Activated CD4-positive, alpha-beta memory T cell treated with anti-CD3 and anti-CD28 coated beads for 36 hours (primary cell): ENCODE measurements around the gene ATP8A2. TPM values are rescaled to one million over a fixed set of nuclear protein-coding genes. Genes with fewer than 3 reads are reported as not detected.

ENCODE experiments used
- CTCF ChIA-PET: fragments of 350-600 bp; sonication (Branson Sonifier 250); formaldehyde crosslinking; loops from one replicate; lab custom pipeline; 2021; ENCODE audit warnings: antibody characterized with exemption, inconsistent platforms; lab: Charles Lee
- POLR2A ChIA-PET: fragments of 350-600 bp; sonication (Branson Sonifier 250); formaldehyde crosslinking; loops from one replicate; lab custom pipeline; 2021; ENCODE audit warnings: antibody characterized with exemption; lab: Charles Lee
- DNase-seq: peaks from one replicate; pipeline ENCODE4 v3.0.0-alpha.2; 2020
- H3K27ac Mint-ChIP-seq: one replicate; pipeline ENCODE4 v1.8.0; 2021; ENCODE audit warnings: mixed read lengths
- H3K27me3 Mint-ChIP-seq: one replicate; pipeline ENCODE4 v1.8.0; 2021; ENCODE audit warnings: mixed read lengths
- H3K36me3 Mint-ChIP-seq: one replicate; pipeline ENCODE4 v1.8.0; 2021; ENCODE audit warnings: mixed read lengths
- H3K4me1 Mint-ChIP-seq: one replicate; pipeline ENCODE4 v1.8.0; 2021; ENCODE audit warnings: low read depth, mixed read lengths
- H3K4me3 Mint-ChIP-seq: one replicate; pipeline ENCODE4 v1.8.0; 2021; ENCODE audit warnings: mild to moderate bottlenecking, mixed read lengths
- H3K9me3 Mint-ChIP-seq: one replicate; pipeline ENCODE4 v1.8.0; 2021; ENCODE audit warnings: mixed read lengths
- intact Hi-C: fragments of 100-400 bp; cut with micrococcal nuclease; formaldehyde crosslinking; loops from one replicate; pipeline ENCODE4 v1.15.1; 2023
- total RNA-seq, 2 experiments: library from RNA; stranded (reverse); gene quantifications; one replicate each; pipeline ENCODE4 v1.2.3, GENCODE V29; 2021

Gene ATP8A2
- total RNA-seq, 2 experiments from 2014 or later = 0.22 to 0.29 TPM

GRCh38 chr13:25578526-25578925 is 206.8 kb downstream of the ATP8A2 start:
- CTCF ChIA-PET = no interaction called here
- DNase-seq = no peak
- Mint-ChIP-seq H3K36me3 (no peaks in the 10 kb centered on the region), H3K9me3 (no peaks in the 10 kb centered on the region), H3K27me3 (peaks cover 32% of the 10 kb centered on the region), H3K27ac (no peak overlapping the region), H3K4me1 (peaks cover 2% of the 10 kb centered on the region), H3K4me3 (no peak overlapping the region)
- intact Hi-C loops = no loop called here
- POLR2A ChIA-PET = no interaction called here

- CTCF ChIA-PET = no interaction called here
- Mint-ChIP-seq H3K27ac (no peak overlapping the region), H3K27me3 (peaks cover 31% of the 10 kb centered on the region), H3K9me3 (no peaks in the 10 kb centered on the region), H3K36me3 (no peaks in the 10 kb centered on the region), H3K4me1 (peaks cover 2% of the 10 kb centered on the region), H3K4me3 (no peak overlapping the region)
- DNase-seq = no peak
- intact Hi-C loops = no loop called here
- POLR2A ChIA-PET = no interaction called here
Measured at GRCh38 chr13:25579221-25579620, 207.4 kb downstream of the ATP8A2 start.

DNA sequence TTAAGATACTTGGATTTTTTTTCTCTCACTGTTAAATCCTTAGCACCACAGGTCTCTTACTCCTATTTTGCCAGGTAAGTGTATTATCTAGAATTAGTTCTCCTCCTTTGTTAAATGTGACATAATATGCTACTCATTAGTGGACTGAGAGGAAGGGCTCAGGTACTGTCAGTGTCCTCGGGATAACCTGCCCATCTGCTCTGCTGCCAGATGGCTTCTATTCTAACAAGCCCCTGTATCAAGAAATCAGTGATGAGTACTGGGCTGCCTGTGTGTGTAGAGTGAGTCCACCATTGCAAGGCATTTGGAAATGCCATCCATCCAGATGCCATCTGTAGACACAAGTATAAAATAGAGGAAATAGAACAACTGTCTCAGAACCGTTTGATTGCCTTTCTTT is 209.6 kb downstream of the ATP8A2 start:
- POLR2A ChIA-PET = no interaction called here

DNA sequence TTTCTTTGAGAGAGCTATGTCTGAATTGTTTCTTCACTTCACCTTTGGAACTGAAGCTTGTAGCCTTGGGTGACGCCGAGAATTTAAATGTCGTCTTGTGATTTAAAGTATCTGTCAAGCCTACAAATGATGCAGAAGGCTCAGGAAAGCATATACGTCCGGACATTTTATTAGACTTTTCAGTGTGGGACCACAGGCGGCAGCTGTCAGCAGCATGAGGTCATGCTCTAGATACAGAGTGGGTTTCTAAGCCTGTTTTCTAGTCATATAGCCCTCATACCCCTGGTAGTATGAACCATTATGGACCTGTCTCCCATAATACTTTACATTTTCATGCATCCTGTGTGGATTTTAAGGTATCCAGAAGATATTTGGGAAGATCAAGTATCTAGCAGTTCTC is 212.3 kb downstream of the ATP8A2 start:
- no peaks in the 10 kb centered on the region for H3K9me3 Mint-ChIP-seq
- H3K36me3 Mint-ChIP-seq = no peaks in the 10 kb centered on the region
- no peak overlapping the region for H3K4me3 Mint-ChIP-seq
- no peaks in the 10 kb centered on the region for H3K4me1 Mint-ChIP-seq
- intact Hi-C loops = loop anchor here (10.0 kb wide), 1 partner anchor 231 kb away; no protein-coding TSS in a partner anchor
- no peak overlapping the region for H3K27ac Mint-ChIP-seq
- CTCF ChIA-PET = interaction anchor here (1.2 kb wide), 1 partner anchor 9 kb away, joined by 4 read pairs; no protein-coding TSS in a partner anchor
- H3K27me3 Mint-ChIP-seq = peaks cover 25% of the 10 kb centered on the region
- no peak for DNase-seq
- POLR2A ChIA-PET = no interaction called here

More for the DNA sequence above, 209.6 kb downstream of the ATP8A2 start:
- no peak overlapping the region for H3K4me3 Mint-ChIP-seq
- no peaks in the 10 kb centered on the region for H3K4me1 Mint-ChIP-seq
- H3K36me3 Mint-ChIP-seq = no peaks in the 10 kb centered on the region
- no peaks in the 10 kb centered on the region for H3K9me3 Mint-ChIP-seq
- intact Hi-C loops = loop anchor here (10.0 kb wide), 1 partner anchor 233 kb away; no protein-coding TSS in a partner anchor
- CTCF ChIA-PET = no interaction called here
- no peak for DNase-seq
- H3K27ac Mint-ChIP-seq = no peak overlapping the region
- H3K27me3 Mint-ChIP-seq = peaks cover 27% of the 10 kb centered on the region

DNA sequence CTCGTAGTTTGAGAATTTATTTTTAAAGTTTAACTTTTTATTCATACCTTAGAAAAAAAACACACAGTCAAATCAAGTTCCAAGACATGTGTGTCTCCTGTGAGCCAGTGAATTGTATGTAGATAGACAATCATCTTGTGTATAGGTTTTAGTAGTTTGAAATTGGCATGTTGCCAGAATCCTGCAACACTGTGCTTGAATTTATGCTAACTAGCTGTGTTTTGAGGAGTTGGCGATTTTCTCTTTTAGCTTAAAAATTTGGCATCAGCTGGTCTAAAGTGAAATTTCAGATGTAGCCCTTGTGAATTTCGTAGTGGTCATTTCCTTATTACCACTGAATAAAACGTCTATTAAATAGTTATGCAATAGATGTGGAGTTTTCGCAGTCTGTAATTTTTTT is 213.2 kb downstream of the ATP8A2 start:
- Mint-ChIP-seq H3K36me3 (no peaks in the 10 kb centered on the region), H3K4me1 (no peaks in the 10 kb centered on the region), H3K4me3 (no peak overlapping the region), H3K9me3 (no peaks in the 10 kb centered on the region), H3K27ac (no peak overlapping the region), H3K27me3 (peaks cover 21% of the 10 kb centered on the region)
- no peak for DNase-seq
- CTCF ChIA-PET = interaction anchor here (1.0 kb wide), 1 partner anchor 11 kb away, joined by 4 read pairs; no protein-coding TSS in a partner anchor
- intact Hi-C loops = loop anchor here (10.0 kb wide), 1 partner anchor 230 kb away; no protein-coding TSS in a partner anchor
- POLR2A ChIA-PET = no interaction called here

DNA sequence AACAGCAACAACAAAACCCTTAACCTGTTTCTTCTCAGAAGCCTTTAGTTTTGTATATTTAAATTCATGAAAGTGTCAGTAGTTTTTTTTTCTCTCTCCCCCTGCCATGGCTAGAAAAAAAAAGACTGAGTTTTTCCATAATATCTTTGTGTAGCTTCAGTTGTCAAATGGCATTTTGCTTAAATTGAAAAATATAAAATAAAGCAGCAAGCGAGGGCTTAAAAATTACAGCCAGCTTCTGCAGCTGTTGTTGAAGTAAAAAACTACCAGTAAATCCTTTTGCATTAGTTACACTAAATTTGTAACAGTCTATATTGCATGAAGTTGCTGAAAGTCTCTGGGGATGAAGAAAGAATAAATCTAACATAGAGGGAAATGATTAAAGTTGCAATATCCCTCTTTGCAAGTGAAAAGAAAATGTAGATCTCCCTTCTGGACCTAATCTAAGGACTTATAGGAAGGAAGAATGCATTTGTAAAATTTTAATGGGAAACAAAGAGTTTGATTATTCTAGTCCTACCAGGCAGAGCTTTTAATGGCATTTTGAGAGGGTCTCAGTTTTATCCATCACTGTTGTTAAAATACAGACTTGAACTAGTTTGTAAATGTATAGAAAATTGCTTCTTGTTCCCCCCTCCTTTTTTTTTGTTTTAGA is 215.7 kb downstream of the ATP8A2 start:
- DNase-seq = no peak
- intact Hi-C loops = loop anchor here (10.0 kb wide), 1 partner anchor 227 kb away; no protein-coding TSS in a partner anchor
- ChIA-PET POLR2A (no interaction called here), CTCF (interaction anchor here (1.5 kb wide), 1 partner anchor 13 kb away, joined by 3 read pairs; no protein-coding TSS in a partner anchor)
- Mint-ChIP-seq H3K27ac (no peak overlapping the region), H3K36me3 (no peaks in the 10 kb centered on the region), H3K27me3 (peaks cover 21% of the 10 kb centered on the region), H3K9me3 (no peaks in the 10 kb centered on the region), H3K4me3 (no peak overlapping the region), H3K4me1 (no peaks in the 10 kb centered on the region)

DNA sequence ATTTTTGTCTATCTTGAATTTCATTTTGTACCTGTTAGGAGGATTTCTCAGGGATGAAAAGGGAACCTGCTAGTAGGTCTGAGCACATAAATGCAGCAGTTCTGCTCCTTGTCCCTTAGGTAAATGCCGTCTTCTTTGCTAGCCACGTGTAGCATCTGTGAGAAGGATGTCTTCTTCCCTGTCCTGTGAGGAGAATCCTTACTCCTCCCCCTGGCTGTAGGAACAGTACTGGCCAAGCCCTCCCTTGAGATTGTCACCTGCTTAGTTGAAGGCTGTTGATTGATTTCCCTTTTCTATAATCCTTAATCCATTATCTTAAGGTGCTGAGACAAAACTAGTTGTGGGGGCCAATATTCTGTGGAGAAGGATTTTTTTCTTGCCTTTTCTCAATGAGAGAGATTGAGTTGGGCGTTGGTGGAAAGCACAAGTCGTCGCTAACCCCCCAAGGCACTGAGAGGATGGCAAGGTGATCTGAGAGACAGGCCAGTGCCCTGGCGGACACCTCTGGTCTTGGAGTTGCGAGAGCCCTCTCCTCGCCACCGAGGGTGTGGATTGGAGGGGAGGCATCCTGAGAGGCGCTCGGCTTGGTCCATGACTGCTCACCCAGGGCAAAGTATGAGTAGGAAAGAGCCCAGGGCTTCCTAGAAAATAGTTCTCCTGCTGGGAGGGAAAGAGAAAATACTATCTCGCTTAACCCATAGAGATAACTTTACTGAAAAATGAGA is 216.7 kb downstream of the ATP8A2 start:
- no peak for DNase-seq
- no peaks in the 10 kb centered on the region for H3K36me3 Mint-ChIP-seq
- ChIA-PET POLR2A (no interaction called here), CTCF (no interaction called here)
- peaks cover 24% of the 10 kb centered on the region for H3K27me3 Mint-ChIP-seq
- H3K27ac Mint-ChIP-seq = no peak overlapping the region
- H3K9me3 Mint-ChIP-seq = no peaks in the 10 kb centered on the region
- H3K4me3 Mint-ChIP-seq = no peak overlapping the region
- intact Hi-C loops = loop anchor here (10.0 kb wide), 1 partner anchor 226 kb away; no protein-coding TSS in a partner anchor
- no peaks in the 10 kb centered on the region for H3K4me1 Mint-ChIP-seq

DNA sequence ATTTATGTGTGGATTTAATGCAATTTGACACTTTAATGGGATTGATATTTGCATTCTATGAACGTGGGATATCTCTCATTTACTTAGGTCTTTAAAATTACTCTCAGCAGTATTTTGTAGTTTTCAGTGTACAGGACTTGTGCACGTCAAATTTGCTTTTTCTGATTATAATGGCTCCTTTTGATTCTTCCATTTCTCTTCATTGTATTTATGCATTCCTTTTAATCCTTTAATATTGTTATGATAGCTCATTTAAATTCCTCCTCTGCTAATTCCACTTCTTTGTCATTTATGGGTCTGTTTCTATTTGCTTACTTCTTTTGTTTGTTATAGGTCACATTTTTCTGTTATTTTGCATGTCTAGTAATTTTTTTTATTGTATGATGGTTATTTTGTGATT is 226.6 kb downstream of the ATP8A2 start:
- no peaks in the 10 kb centered on the region for H3K9me3 Mint-ChIP-seq
- DNase-seq = no peak
- ChIA-PET CTCF (no interaction called here), POLR2A (no interaction called here)
- no peak overlapping the region for H3K4me3 Mint-ChIP-seq
- H3K27ac Mint-ChIP-seq = no peak overlapping the region
- no peaks in the 10 kb centered on the region for H3K4me1 Mint-ChIP-seq
- intact Hi-C loops = no loop called here
- H3K36me3 Mint-ChIP-seq = no peaks in the 10 kb centered on the region
- peaks cover 29% of the 10 kb centered on the region for H3K27me3 Mint-ChIP-seq

DNA sequence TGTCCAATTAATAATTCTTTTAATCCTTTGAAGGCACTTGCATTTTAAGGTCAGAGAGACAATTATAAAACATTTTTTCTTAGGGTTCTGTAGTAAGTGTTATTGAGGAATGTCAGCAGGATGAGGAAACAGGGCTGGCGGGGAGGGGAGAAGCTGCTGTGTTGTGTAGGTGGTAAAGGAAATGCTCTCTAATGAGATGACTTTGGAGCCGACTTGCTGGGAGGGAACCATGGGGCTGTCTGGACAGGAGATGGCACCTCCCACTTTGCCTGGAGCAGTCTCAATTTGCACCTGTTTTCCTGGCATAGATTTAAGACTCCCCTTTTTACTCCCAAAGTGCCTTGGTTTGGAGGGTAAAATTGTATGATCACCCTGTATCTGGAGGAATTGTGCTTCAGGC is 230.4 kb downstream of the ATP8A2 start:
- intact Hi-C loops = no loop called here
- Mint-ChIP-seq H3K4me3 (no peak overlapping the region), H3K4me1 (no peaks in the 10 kb centered on the region), H3K27me3 (peaks cover 26% of the 10 kb centered on the region), H3K9me3 (no peaks in the 10 kb centered on the region), H3K36me3 (no peaks in the 10 kb centered on the region), H3K27ac (no peak overlapping the region)
- POLR2A ChIA-PET = no interaction called here
- CTCF ChIA-PET = no interaction called here
- no peak for DNase-seq

DNA sequence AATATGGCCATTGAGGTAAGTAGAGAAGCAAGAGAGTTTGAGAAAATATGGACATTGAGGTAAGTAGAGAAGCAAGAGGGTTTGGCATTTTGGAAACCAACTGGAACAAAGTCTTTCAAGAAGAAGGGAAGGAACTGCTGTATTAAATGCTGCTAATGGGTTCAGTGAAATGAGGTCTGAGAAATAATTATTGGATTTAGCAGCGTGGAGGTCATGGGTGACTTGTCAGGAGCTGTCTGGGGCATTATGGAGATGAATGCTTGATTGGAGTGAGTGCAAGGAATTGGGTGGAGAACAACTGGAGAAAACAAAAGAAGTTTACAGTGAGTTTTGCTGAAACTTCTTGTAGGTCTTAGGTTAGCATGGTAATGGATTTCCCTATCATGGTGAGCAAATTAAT is 232.3 kb downstream of the ATP8A2 start:
- Mint-ChIP-seq H3K9me3 (no peaks in the 10 kb centered on the region), H3K27me3 (peaks cover 20% of the 10 kb centered on the region), H3K27ac (no peak overlapping the region), H3K36me3 (no peaks in the 10 kb centered on the region), H3K4me1 (no peaks in the 10 kb centered on the region), H3K4me3 (no peak overlapping the region)
- CTCF ChIA-PET = no interaction called here
- DNase-seq = no peak
- POLR2A ChIA-PET = no interaction called here
- intact Hi-C loops = no loop called here

DNA sequence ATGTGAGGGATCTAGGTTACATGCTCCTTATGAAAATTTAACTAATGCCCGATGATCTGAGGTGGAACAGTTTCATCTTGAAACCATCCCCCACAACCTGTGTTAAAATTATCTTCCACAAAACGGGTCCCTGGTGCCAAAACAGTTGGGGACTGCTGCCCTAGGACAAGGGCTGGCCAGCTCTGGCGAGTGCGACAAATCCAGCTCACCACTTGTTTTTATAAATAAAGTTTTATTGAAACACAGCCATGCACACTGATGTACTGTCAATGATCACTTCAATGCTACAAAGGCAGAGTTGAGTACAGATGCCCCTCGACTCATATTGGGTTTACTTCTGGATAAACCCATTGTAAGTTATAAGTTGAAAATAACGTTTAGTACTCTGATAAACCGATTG is 235.3 kb downstream of the ATP8A2 start:
- H3K27me3 Mint-ChIP-seq = peaks cover 16% of the 10 kb centered on the region
- H3K4me3 Mint-ChIP-seq = no peak overlapping the region
- H3K4me1 Mint-ChIP-seq = no peaks in the 10 kb centered on the region
- CTCF ChIA-PET = no interaction called here
- H3K36me3 Mint-ChIP-seq = no peaks in the 10 kb centered on the region
- POLR2A ChIA-PET = no interaction called here
- peaks cover 12% of the 10 kb centered on the region for H3K9me3 Mint-ChIP-seq
- H3K27ac Mint-ChIP-seq = no peak overlapping the region
- intact Hi-C loops = no loop called here
- no peak for DNase-seq

DNA sequence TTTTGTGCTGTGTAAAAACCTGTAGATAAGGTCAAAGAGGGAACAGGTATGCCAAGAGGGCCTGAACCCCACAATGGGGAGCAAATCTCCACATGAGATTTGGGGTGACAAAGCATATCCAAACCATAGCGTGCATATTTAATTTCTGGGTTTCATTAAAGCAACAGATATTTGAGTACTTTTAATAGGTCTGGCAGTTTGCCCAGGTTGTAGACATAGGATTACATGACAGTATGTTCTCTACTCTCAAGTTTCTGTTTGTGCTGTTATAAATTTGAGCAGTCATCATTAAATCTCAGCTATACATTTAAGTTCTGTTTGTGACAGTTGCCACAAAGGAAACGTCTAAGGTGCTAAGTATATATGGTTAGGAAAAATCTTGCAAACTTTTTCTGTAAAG is 236.4 kb downstream of the ATP8A2 start:
- DNase-seq = no peak
- Mint-ChIP-seq H3K4me3 (no peak overlapping the region), H3K36me3 (no peaks in the 10 kb centered on the region), H3K27me3 (peaks cover 12% of the 10 kb centered on the region), H3K27ac (no peak overlapping the region), H3K4me1 (no peaks in the 10 kb centered on the region), H3K9me3 (peaks cover 12% of the 10 kb centered on the region)
- CTCF ChIA-PET = no interaction called here
- POLR2A ChIA-PET = no interaction called here
- intact Hi-C loops = no loop called here
